GM18951 (cell line): ENCODE data around the gene SGCD.

ENCODE experiments used
- POLR2A ChIP-seq: IDR thresholded peaks from 4 replicates; pipeline ENCODE4 v1.6.1; 2011; ENCODE audit warnings: mild to moderate bottlenecking; ENCODE audit not compliant: insufficient read length, insufficient read depth; ENCODE audit errors: extremely low read depth
- in situ Hi-C: fragments of 300-500 bp; cut with MboI; formaldehyde crosslinking; loops from one replicate; pipeline ENCODE4 v1.12.0; 2022; ENCODE audit warnings: low sequenced_read_pairs, mixed read lengths, inconsistent platforms; ENCODE audit not compliant: unreplicated experiment

The SGCD gene

GRCh38 chr5:156497804-156498208 lies 170.8 kb downstream of the SGCD start:
- in situ Hi-C loops: no loop called here
- no peak for TF ChIP-seq POLR2A

GRCh38 chr5:156498226-156498980 lies 171.4 kb downstream of the SGCD start:
- no peak for TF ChIP-seq POLR2A
- in situ Hi-C loops: no loop called here

GRCh38 chr5:156500755-156501154 lies 173.8 kb downstream of the SGCD start:
- no peak for TF ChIP-seq POLR2A
- in situ Hi-C loops: no loop called here

- in situ Hi-C loops: no loop called here
- TF ChIP-seq POLR2A: no peak
These were observed 178.1 kb downstream of the SGCD start for GRCh38 chr5:156505101-156505500.

DNA sequence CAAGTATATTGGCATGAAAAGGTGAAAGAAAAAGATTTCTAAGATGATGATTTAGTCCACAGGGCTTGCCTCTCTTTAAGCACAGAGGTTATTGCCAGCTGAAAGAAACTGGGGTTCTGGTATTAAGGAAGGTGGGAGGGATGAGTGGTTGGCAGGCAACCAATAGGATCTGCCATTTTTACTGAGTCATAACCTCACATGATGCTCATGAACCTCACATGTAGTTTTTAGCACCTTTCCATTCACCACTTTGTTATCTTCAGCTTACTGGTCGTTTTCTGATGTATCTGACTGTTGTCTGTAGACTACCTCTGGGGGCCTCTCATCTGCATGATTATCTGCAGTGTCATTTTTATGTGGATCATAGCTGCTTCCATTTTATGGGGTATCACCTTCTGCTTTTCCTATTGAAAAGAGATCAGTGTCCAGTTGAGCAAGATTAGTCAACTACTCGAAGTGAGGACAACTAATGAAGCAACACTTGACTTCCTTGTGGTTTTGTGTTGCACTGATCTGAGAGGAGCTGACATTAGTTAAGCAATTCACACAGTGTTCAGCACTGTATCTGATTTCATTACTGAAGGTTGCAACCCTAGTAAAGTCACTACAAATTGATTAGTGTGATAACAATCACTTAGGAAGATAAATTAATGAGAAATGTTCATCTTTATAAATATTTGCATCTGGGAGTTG lies 186.3 kb downstream of the SGCD start:
- in situ Hi-C loops: no loop called here
- TF ChIP-seq POLR2A: no peak

- TF ChIP-seq POLR2A: no peak
- in situ Hi-C loops: no loop called here
These were observed 188.2 kb downstream of the SGCD start for GRCh38 chr5:156515121-156515520.

DNA sequence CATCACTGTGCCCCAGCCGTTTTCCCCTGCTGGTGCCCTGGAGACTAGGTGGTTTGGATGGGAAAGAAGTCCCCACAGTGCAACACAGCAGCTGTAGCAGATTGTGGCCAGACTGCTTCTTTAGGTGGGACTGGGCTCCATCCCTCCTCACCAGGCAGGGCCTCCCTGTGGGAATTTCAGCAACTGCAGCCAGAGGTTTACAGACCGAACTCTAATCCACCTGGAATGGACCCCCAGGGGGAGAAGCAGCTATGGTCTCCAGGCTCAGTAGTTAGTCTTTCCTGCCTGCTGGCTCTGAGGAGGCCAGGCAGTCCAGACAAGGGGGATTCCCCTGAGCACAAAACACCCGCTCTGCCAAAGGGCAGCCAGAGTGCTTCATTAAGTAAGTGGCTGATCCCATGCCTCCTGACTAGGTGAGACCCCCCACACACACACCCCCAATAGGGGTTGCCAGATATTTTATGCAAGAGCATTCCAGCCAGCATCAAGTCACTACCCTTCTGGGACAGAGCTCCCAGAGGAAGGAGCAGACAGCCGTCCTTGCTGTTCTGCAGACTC lies 188.9 kb downstream of the SGCD start:
- no peak for TF ChIP-seq POLR2A
- in situ Hi-C loops: no loop called here

DNA sequence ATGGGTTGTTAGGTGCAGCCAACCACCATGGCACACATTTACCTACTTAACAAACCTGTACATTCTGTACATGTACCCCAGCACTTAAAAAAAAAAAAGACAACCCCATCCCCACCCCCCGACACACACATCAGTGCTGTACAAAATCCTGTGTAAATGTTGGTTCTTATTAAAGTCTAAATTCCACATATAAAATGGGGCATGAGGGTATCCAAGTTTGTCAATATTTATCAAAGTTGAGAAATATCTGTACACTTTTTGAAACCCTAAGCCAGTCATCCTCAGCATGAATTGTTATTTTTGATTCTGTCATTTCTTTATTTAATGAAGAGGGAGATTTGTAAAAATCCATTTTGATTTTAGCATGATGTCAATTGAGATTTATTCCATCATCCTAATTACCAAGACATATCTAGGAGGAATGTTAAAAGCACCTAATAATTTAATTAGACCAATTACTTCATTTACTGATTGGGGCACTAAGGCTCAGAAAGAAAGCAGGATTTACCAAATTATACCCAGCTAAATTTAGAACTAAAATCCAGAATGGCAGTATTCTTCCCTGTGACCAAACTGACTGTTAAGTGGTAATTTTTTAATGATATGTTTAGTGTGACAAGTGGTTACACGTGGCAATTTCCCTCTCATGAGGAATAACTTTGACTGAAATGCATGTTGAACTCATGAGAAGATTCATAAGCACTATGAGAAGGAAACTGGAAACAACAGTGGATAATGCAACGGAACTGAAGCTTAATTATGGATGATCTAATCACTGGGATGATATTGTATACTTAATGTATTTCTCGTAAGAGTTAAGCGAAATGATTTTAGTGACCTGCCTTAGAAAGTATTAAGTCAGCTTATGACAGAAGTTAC lies 195.9 kb downstream of the SGCD start:
- no peak for TF ChIP-seq POLR2A
- in situ Hi-C loops: no loop called here

DNA sequence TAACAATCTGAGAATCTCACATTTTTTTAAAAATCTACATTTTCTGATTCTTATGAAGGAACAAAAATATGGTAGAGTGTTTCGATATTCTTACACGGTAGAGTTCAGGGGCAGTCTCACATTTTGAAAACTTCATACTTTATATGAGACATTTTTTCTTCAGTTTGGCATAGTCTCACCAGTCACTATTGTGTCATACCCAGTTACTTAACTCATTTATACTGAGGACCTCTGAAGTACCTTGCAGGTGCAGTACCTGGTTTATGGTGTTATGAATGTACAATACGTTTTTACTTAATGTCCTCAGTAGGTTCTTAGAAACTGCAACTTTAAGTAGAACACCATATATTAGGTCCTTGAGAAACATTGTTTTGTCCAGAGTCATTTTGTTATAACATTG lies 196.6 kb downstream of the SGCD start:
- in situ Hi-C loops: no loop called here
- no peak for TF ChIP-seq POLR2A

DNA sequence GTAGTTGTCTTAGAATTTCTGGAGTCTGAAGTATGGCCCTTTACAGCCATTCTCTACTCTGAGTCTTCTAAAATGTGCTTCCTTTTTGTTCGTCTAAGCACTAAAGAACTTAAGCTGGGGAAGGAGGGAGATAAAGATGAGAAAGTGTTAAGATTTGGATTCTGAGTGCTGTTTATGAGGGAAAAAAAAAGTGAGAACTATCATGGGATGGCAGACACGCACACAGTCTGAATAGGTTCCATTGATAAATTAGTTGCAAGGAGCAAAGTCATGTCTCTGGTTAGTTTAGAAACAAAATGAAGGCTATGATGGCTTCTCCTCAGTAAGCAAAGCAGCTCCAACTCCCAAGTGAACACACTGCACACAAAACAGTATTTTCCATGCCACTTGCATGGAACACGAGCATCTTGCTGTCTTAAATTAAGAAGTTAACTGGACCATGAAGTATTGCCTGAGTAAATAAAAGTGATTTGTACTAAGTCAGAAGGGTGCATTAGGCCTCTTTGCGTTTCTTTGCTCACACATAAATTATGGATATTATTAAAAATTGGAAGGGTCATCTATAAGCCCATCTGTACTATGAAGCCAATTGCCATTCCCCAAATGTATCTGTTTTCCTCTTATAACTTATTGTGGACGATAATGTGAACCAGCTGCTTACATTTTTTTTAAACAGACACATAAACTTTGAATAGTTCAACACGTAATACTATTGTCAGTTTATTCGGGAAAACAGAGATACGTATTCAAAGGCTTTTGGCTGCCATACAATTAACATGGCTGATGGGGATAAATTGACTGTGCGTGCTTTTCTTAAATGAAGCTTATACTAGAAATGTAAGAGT lies 199.3 kb downstream of the SGCD start:
- in situ Hi-C loops: no loop called here
- TF ChIP-seq POLR2A: no peak

- in situ Hi-C loops: no loop called here
- TF ChIP-seq POLR2A: no peak
These were observed 200.6 kb downstream of the SGCD start for GRCh38 chr5:156527611-156528010.

GRCh38 chr5:156528673-156529072 lies 201.7 kb downstream of the SGCD start:
- no peak for TF ChIP-seq POLR2A
- in situ Hi-C loops: no loop called here

DNA sequence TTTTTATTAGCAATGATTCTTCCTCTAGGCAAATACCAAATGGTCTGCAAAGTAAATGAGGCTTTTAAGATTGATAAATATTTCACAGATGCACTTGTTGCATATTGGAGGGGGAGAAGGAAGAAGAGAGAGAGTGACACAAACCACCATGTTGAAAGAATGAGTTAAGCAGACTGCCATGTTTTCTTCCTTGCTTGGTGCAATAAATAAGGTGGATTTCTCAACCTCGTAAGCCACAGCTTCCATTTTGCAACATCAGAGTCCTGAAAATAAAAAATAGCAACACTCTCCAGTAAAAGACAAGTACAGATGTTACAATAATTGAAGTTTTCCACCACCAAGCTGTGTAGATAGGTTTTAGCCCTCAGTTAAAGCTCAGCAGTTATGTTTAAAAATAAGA lies 202.9 kb downstream of the SGCD start:
- no peak for TF ChIP-seq POLR2A
- in situ Hi-C loops: no loop called here

DNA sequence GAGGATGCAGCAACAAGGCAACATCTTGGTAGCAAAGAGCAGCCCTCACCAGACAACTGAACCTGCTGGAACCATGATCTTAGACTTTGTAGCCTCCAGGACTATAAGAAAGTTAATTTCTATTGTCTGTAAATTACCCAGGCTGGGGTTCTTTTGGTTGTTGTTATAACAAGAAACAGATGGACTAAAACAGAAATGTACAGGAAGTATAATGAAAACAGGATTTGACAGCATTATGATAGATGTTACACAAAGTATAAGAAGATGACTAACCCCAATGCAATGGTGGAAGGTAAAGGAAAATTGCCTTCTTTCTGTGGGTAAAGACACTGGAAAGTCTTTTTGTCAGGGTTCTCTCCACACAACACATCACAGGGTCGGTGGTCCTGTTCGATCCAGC lies 204.2 kb downstream of the SGCD start:
- in situ Hi-C loops: no loop called here
- no peak for TF ChIP-seq POLR2A
